Tibial nerve (tissue), 4 donors: ENCODE measurements around the gene HTR1E. TPM values are rescaled to one million over a fixed set of nuclear protein-coding genes. Genes with fewer than 3 reads are reported as not detected.

Experiments used
- DNase-seq, 2 donors: peaks; one replicate each; pipeline ENCODE4 v3.0.0-alpha.2; 2019; ENCODE audit warnings: low spot score in 2 of 2
- H3K27ac ChIP-seq, 4 donors: fragments of 200-600 bp; sonication (generic) in 3 of 4; one replicate each; pipeline ENCODE4 v1.5.1; 2017 to 2019; ENCODE audit warnings: mild to moderate bottlenecking in 1 of 4
- H3K27me3 ChIP-seq, 2 donors: fragments of 200-600 bp; sonication (generic) in 1 of 2; one replicate each; pipeline versions ENCODE4 v1.5.1 to v1.6.0; 2017 to 2019
- H3K36me3 ChIP-seq, 3 donors: fragments of 200-600 bp; sonication (generic); one replicate each; pipeline ENCODE4 v1.5.1; 2018 to 2019
- H3K4me1 ChIP-seq, 4 donors: fragments of 200-600 bp; sonication (generic) in 3 of 4; one replicate each; pipeline ENCODE4 v1.5.1; 2017 to 2019
- H3K4me3 ChIP-seq, 4 donors: fragments of 200-600 bp; sonication (generic) in 3 of 4; one replicate each; pipeline ENCODE4 v1.5.1; 2017 to 2019; ENCODE audit warnings: mild to moderate bottlenecking in 1 of 4, moderate library complexity in 1 of 4
- H3K9me3 ChIP-seq, 4 donors: fragments of 200-600 bp; sonication (generic) in 3 of 4; one replicate each; pipeline ENCODE4 v1.5.1; 2017 to 2019
- CTCF ChIP-seq, 5 experiments: fragments of 200-600 bp in 3 of 5; fragments of 450-650 bp in 2 of 5; sonication (generic) in 3 of 5; IDR thresholded peaks; one replicate each; pipeline ENCODE4 v1.5.1; 2016 to 2019; ENCODE audit warnings: antibody characterized with exemption in 5 of 5, mild to moderate bottlenecking in 3 of 5, moderate library complexity in 2 of 5
- EP300 ChIP-seq, 2 donors: sonication (generic); formaldehyde crosslinking; IDR thresholded peaks; one replicate each; pipeline ENCODE4 v1.6.1; 2017; ENCODE audit warnings: antibody characterized with exemption in 2 of 2, mild to moderate bottlenecking in 1 of 2
- POLR2A ChIP-seq, 2 donors: fragments of 450-650 bp; IDR thresholded peaks; one replicate each; pipeline ENCODE4 v1.6.1; 2017; ENCODE audit warnings: antibody characterized with exemption in 2 of 2, mild to moderate bottlenecking in 2 of 2, moderate library complexity in 2 of 2
- WGBS, 2 donors: methylation state at CpG; one replicate each; pipeline ENCODE4 v1.1.5; 2018; 5-methylcytosine and 5-hydroxymethylcytosine counted together
- small RNA-seq: library from RNA; depleted of rRNA; stranded (forward); fragments of <200 nt; gene quantifications from one replicate; pipeline ENCODE3, GENCODE V24; 2016
- total RNA-seq, 4 donors: library from RNA; depleted of rRNA; stranded (reverse); fragments of >200 nt; gene quantifications; one replicate each; pipeline ENCODE4 v1.1.0, GENCODE V29; 2016

The HTR1E gene
- total RNA-seq, 4 donors from 2014 or later = not detected

- no peaks in the 10 kb centered on the region for H3K36me3 ChIP-seq
- no peak overlapping the region for H3K27ac ChIP-seq
- 92 to 95% methylated on average over 1 of the region's 1 CpG for WGBS, 2 donors
- DNase-seq = no peak
- H3K4me3 ChIP-seq = no peak overlapping the region
- no peaks in the 10 kb centered on the region for H3K27me3 ChIP-seq
- no peak for TF ChIP-seq POLR2A (IDR thresholded peaks at IDR 0.05)
- TF ChIP-seq EP300 (IDR thresholded peaks at IDR 0.05) = no peak
- TF ChIP-seq CTCF (IDR thresholded peaks at IDR 0.05) = no peak
- H3K4me1 ChIP-seq = no peaks in the 10 kb centered on the region
- H3K9me3 ChIP-seq = no peaks in the 10 kb centered on the region
Measured at GRCh38 chr6:87049779-87050178, 112.5 kb downstream of the HTR1E start.

GRCh38 chr6:87053312-87053711, 116.0 kb downstream of the HTR1E start:
- no peak for DNase-seq
- H3K36me3 ChIP-seq = no peaks in the 10 kb centered on the region
- H3K4me3 ChIP-seq = no peak overlapping the region
- WGBS, 2 donors = 47 to 59% methylated on average over 1 of the region's 1 CpG
- no peaks in the 10 kb centered on the region for H3K9me3 ChIP-seq
- H3K4me1 ChIP-seq = no peaks in the 10 kb centered on the region
- H3K27ac ChIP-seq = no peak overlapping the region
- no peaks in the 10 kb centered on the region for H3K27me3 ChIP-seq
- TF ChIP-seq CTCF (IDR thresholded peaks at IDR 0.05) = no peak
- TF ChIP-seq POLR2A (IDR thresholded peaks at IDR 0.05) = no peak
- no peak for TF ChIP-seq EP300 (IDR thresholded peaks at IDR 0.05)

- 79 to 82% methylated on average over 3 of the region's 3 CpGs for whole genome bisulfite sequencing, 2 donors
- Histone ChIP-seq H3K36me3 (no peaks in the 10 kb centered on the region), H3K4me1 (no peaks in the 10 kb centered on the region), H3K27me3 (no peaks in the 10 kb centered on the region), H3K9me3 (no peaks in the 10 kb centered on the region), H3K27ac (no peak overlapping the region), H3K4me3 (no peak overlapping the region)
- DNase-seq = no peak
- no peak for TF ChIP-seq POLR2A (IDR thresholded peaks at IDR 0.05)
- no peak for TF ChIP-seq CTCF (IDR thresholded peaks at IDR 0.05)
- TF ChIP-seq EP300 (IDR thresholded peaks at IDR 0.05) = no peak
Measured at GRCh38 chr6:87054143-87054833, 117.0 kb downstream of the HTR1E start.

GRCh38 chr6:87059943-87060342, 122.6 kb downstream of the HTR1E start:
- Histone ChIP-seq H3K4me3 (no peak overlapping the region), H3K27me3 (no peaks in the 10 kb centered on the region), H3K4me1 (no peaks in the 10 kb centered on the region), H3K9me3 (no peaks in the 10 kb centered on the region), H3K27ac (no peak overlapping the region), H3K36me3 (no peaks in the 10 kb centered on the region)
- TF ChIP-seq CTCF (IDR thresholded peaks at IDR 0.05) (no peak), EP300 (IDR thresholded peaks at IDR 0.05) (no peak), POLR2A (IDR thresholded peaks at IDR 0.05) (no peak)
- no peak for DNase-seq
- 88 to 91% methylated on average over 9 to 14 of the region's 18 CpGs for WGBS, 2 donors

GRCh38 chr6:87065117-87065516, 127.8 kb downstream of the HTR1E start:
- DNase-seq = no peak
- Histone ChIP-seq H3K36me3 (no peaks in the 10 kb centered on the region), H3K4me3 (no peak overlapping the region), H3K27me3 (no peaks in the 10 kb centered on the region), H3K4me1 (no peaks in the 10 kb centered on the region), H3K9me3 (no peaks in the 10 kb centered on the region), H3K27ac (no peak overlapping the region)
- TF ChIP-seq POLR2A (IDR thresholded peaks at IDR 0.05) = no peak
- no peak for TF ChIP-seq EP300 (IDR thresholded peaks at IDR 0.05)
- no peak for TF ChIP-seq CTCF (IDR thresholded peaks at IDR 0.05)
- WGBS, 2 donors = 78 to 82% methylated on average over 5 of the region's 5 CpGs

Small RNA genes lying within 50 kb of the gene (small RNA-seq; reads per million reads assigned to genes)
- gene AL157777.2 (not detected), gene MTHFD2P2 (not detected)

Other genes starting within 250 kb of the HTR1E start
- gene CGA, start 157.6 kb downstream of the HTR1E start, total RNA-seq = not detected
- 10 to 100 TPM; 35.5 to 48.3 (median 43.9) TPM for gene ZNF292, start 218.0 kb downstream of the HTR1E start, total RNA-seq